Measurements from ENCODE around the gene PLP1.
"Not testable (repeated sequence)": the region's sequence is repeated elsewhere in the genome, so short reads cannot be mapped to it uniquely, and the experiment has no call there.

The PLP1 gene

GRCh38 chrX:103806862-103807474 lies 30.3 kb downstream of the PLP1 start:
- Histone ChIP-seq H3K27ac (no peak overlapping the region), H3K4me3 (ENCODE audit: low read depth, low read length) (no peak overlapping the region), H3K27me3 (replicated peaks) (no peaks in the 10 kb centered on the region), H3K36me3 (replicated peaks) (no peaks in the 10 kb centered on the region)
- no peak for DNase-seq
- in situ Hi-C loops (cut with HindIII; ENCODE audit: low pct_ligation_motif_present, low sequenced_read_pairs): no loop called here
- TF ChIP-seq CTCF (IDR thresholded peaks at IDR 0.05; ENCODE audit: low read depth, low read length, missing control alignments): no peak

- H3K4me3 ChIP-seq (ENCODE audit: low read depth, low read length): no peak overlapping the region
- in situ Hi-C loops (cut with HindIII; ENCODE audit: low pct_ligation_motif_present, low sequenced_read_pairs): no loop called here
- no peak for TF ChIP-seq CTCF (IDR thresholded peaks at IDR 0.05; ENCODE audit: low read depth, low read length, missing control alignments)
- no peak for DNase-seq
- no peak overlapping the region for H3K27ac ChIP-seq
- no peaks in the 10 kb centered on the region for H3K27me3 ChIP-seq (replicated peaks)
- H3K36me3 ChIP-seq (replicated peaks): no peaks in the 10 kb centered on the region
Observed at GRCh38 chrX:103811858-103812257, 35.2 kb downstream of the PLP1 start.

GRCh38 chrX:103817101-103817500 lies 40.5 kb downstream of the PLP1 start:
- H3K27me3 ChIP-seq (replicated peaks); in situ Hi-C loops (cut with HindIII; ENCODE audit: low pct_ligation_motif_present, low sequenced_read_pairs); DNase-seq; H3K36me3 ChIP-seq (replicated peaks); H3K4me3 ChIP-seq (ENCODE audit: low read depth, low read length); H3K27ac ChIP-seq: not testable (repeated sequence)

GRCh38 chrX:103817502-103817901 lies 40.9 kb downstream of the PLP1 start:
- Histone ChIP-seq H3K27me3 (replicated peaks) (no peaks in the 10 kb centered on the region), H3K36me3 (replicated peaks) (no peaks in the 10 kb centered on the region), H3K4me3 (ENCODE audit: low read depth, low read length) (no peak overlapping the region), H3K27ac (no peak overlapping the region)
- peak; percentile 45 for DNase-seq
- in situ Hi-C loops (cut with HindIII; ENCODE audit: low pct_ligation_motif_present, low sequenced_read_pairs): no loop called here
- peak; percentile 51 for TF ChIP-seq CTCF (IDR thresholded peaks at IDR 0.05; ENCODE audit: low read depth, low read length, missing control alignments)

- no peak overlapping the region for H3K27ac ChIP-seq
- in situ Hi-C loops (cut with HindIII; ENCODE audit: low pct_ligation_motif_present, low sequenced_read_pairs): no loop called here
- TF ChIP-seq CTCF (IDR thresholded peaks at IDR 0.05; ENCODE audit: low read depth, low read length, missing control alignments): no peak
- no peak for DNase-seq
- H3K4me3 ChIP-seq (ENCODE audit: low read depth, low read length): no peak overlapping the region
- H3K27me3 ChIP-seq (replicated peaks): no peaks in the 10 kb centered on the region
- no peaks in the 10 kb centered on the region for H3K36me3 ChIP-seq (replicated peaks)
Observed at GRCh38 chrX:103818842-103819619, 42.4 kb downstream of the PLP1 start.

- H3K27ac ChIP-seq; in situ Hi-C loops (cut with HindIII; ENCODE audit: low pct_ligation_motif_present, low sequenced_read_pairs); H3K4me3 ChIP-seq (ENCODE audit: low read depth, low read length); H3K27me3 ChIP-seq (replicated peaks); H3K36me3 ChIP-seq (replicated peaks); DNase-seq: not testable (repeated sequence)
Observed at GRCh38 chrX:103820802-103821201, 44.2 kb downstream of the PLP1 start.

Measured in brain microvascular endothelial cell (primary cell).